ENCODE results near the gene CUBN. TPM values are rescaled to one million over a fixed set of nuclear protein-coding genes. Genes with fewer than 3 reads are reported as not detected.
A peak's percentile ranks its signal among the peaks of the same experiment; 100 is the strongest.

Gene CUBN
- total and polyA plus RNA-seq, 5 donors from 2014 or later: 0.01 to 4.7 (median 0.15) TPM

- no peak for DNase-seq
- no peaks in the 10 kb centered on the region for H3K9me3 ChIP-seq (ENCODE audit: control insufficient read depth in 2 of 2, low read length in 2 of 2)
- peaks cover 4% of the 10 kb centered on the region for H3K27me3 Mint-ChIP-seq
- H3K9me3 Mint-ChIP-seq: no peaks in the 10 kb centered on the region
- peaks cover 44% of the 10 kb centered on the region for H3K36me3 Mint-ChIP-seq
- H3K27ac ChIP-seq (ENCODE audit: insufficient read depth, low read length, poor library complexity, severe bottlenecking): no peak overlapping the region
- no peak overlapping the region for H3K4me3 Mint-ChIP-seq
- peaks cover 6% of the 10 kb centered on the region for H3K36me3 ChIP-seq (ENCODE audit: control insufficient read depth, insufficient read depth, low read length)
- peaks cover 0 to 5% (median 0%) of the 10 kb centered on the region in 4 donors for H3K4me1 Mint-ChIP-seq
- H3K27me3 ChIP-seq (ENCODE audit: control insufficient read depth, insufficient read depth, low read length): no peaks in the 10 kb centered on the region
- H3K4me3 ChIP-seq (ENCODE audit: low read depth, low read length): no peak overlapping the region
- no peaks in the 10 kb centered on the region for H3K4me1 ChIP-seq (ENCODE audit: control insufficient read depth, insufficient read depth, low read length, poor library complexity, severe bottlenecking)
- no peak for ATAC-seq (ENCODE audit: low read depth in 2 of 2)
- no peak overlapping the region for H3K27ac Mint-ChIP-seq
Observed at GRCh38 chr10:17125206-17125893, 4.3 kb downstream of the CUBN start.

DNA sequence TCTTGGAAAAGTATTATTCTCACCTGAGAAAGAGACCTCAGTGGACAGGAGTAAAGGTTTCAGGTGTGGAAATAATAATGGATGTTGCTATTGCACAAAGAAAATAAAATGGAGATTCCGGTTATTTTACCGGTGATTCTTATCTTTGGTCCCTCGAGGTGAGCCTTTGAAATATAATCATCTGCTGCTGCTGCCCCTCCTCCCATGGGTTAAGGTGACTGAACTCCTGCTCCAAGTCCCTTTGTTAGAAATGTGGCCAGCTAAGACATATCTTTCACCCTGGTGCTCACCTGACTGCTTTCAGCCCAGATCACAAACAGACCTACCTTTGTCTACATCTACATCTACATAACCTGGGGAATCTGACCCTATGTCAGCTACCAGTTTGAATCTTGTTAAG is 5.7 kb downstream of the CUBN start:
- no peak for DNase-seq
- Mint-ChIP-seq H3K4me3 (no peak overlapping the region), H3K27me3 (peaks cover 4% of the 10 kb centered on the region), H3K36me3 (peaks cover 51% of the 10 kb centered on the region), H3K4me1 (peaks cover 0 to 5% (median 0%) of the 10 kb centered on the region in 4 donors), H3K27ac (no peak overlapping the region), H3K9me3 (no peaks in the 10 kb centered on the region)
- H3K9me3 ChIP-seq (ENCODE audit: control insufficient read depth in 2 of 2, low read length in 2 of 2): no peaks in the 10 kb centered on the region
- no peak overlapping the region for H3K27ac ChIP-seq (ENCODE audit: insufficient read depth, low read length, poor library complexity, severe bottlenecking)
- ATAC-seq (ENCODE audit: low read depth in 2 of 2): no peak
- H3K4me3 ChIP-seq (ENCODE audit: low read depth, low read length): no peak overlapping the region
- H3K27me3 ChIP-seq (ENCODE audit: control insufficient read depth, insufficient read depth, low read length): no peaks in the 10 kb centered on the region
- no peaks in the 10 kb centered on the region for H3K4me1 ChIP-seq (ENCODE audit: control insufficient read depth, insufficient read depth, low read length, poor library complexity, severe bottlenecking)
- peaks cover 6% of the 10 kb centered on the region for H3K36me3 ChIP-seq (ENCODE audit: control insufficient read depth, insufficient read depth, low read length)

GRCh38 chr10:17122726-17123661 is 6.6 kb downstream of the CUBN start:
- DNase-seq (no peak), ATAC-seq (ENCODE audit: low read depth in 2 of 2) (no peak)
- Mint-ChIP-seq H3K9me3 (no peaks in the 10 kb centered on the region), H3K4me1 (peaks cover 0 to 5% (median 0%) of the 10 kb centered on the region in 4 donors), H3K27ac (peak overlapping the region in 1 of 3 donors; percentile 0), H3K27me3 (peaks cover 4% of the 10 kb centered on the region), H3K4me3 (no peak overlapping the region), H3K36me3 (peaks cover 51% of the 10 kb centered on the region)
- Histone ChIP-seq H3K27ac (ENCODE audit: insufficient read depth, low read length, poor library complexity, severe bottlenecking) (no peak overlapping the region), H3K36me3 (ENCODE audit: control insufficient read depth, insufficient read depth, low read length) (peaks cover 6% of the 10 kb centered on the region), H3K9me3 (ENCODE audit: control insufficient read depth in 2 of 2, low read length in 2 of 2) (no peaks in the 10 kb centered on the region), H3K27me3 (ENCODE audit: control insufficient read depth, insufficient read depth, low read length) (no peaks in the 10 kb centered on the region), H3K4me3 (ENCODE audit: low read depth, low read length) (no peak overlapping the region), H3K4me1 (ENCODE audit: control insufficient read depth, insufficient read depth, low read length, poor library complexity, severe bottlenecking) (no peaks in the 10 kb centered on the region)

- no peaks in the 10 kb centered on the region for H3K4me1 ChIP-seq (ENCODE audit: control insufficient read depth, insufficient read depth, low read length, poor library complexity, severe bottlenecking)
- no peaks in the 10 kb centered on the region for H3K27me3 ChIP-seq (ENCODE audit: control insufficient read depth, insufficient read depth, low read length)
- Mint-ChIP-seq H3K4me1 (peaks cover 0 to 5% (median 0%) of the 10 kb centered on the region in 4 donors), H3K9me3 (no peaks in the 10 kb centered on the region), H3K27me3 (peaks cover 4% of the 10 kb centered on the region), H3K36me3 (peaks cover 48% of the 10 kb centered on the region), H3K4me3 (no peak overlapping the region), H3K27ac (no peak overlapping the region)
- H3K9me3 ChIP-seq (ENCODE audit: control insufficient read depth in 2 of 2, low read length in 2 of 2): no peaks in the 10 kb centered on the region
- H3K36me3 ChIP-seq (ENCODE audit: control insufficient read depth, insufficient read depth, low read length): peaks cover 6% of the 10 kb centered on the region
- DNase-seq: no peak
- H3K27ac ChIP-seq (ENCODE audit: insufficient read depth, low read length, poor library complexity, severe bottlenecking): no peak overlapping the region
- ATAC-seq (ENCODE audit: low read depth in 2 of 2): no peak
- no peak overlapping the region for H3K4me3 ChIP-seq (ENCODE audit: low read depth, low read length)
Observed at GRCh38 chr10:17122052-17122451, 7.6 kb downstream of the CUBN start.

GRCh38 chr10:17120694-17121093 is 8.9 kb downstream of the CUBN start:
- Mint-ChIP-seq H3K36me3 (peaks cover 46% of the 10 kb centered on the region), H3K27ac (no peak overlapping the region)
- no peak for ATAC-seq (ENCODE audit: low read depth in 2 of 2)

GRCh38 chr10:17119845-17120244 is 9.8 kb downstream of the CUBN start:
- no peak overlapping the region for H3K4me3 Mint-ChIP-seq
- no peak overlapping the region for H3K27ac ChIP-seq (ENCODE audit: insufficient read depth, low read length, poor library complexity, severe bottlenecking)
- H3K36me3 ChIP-seq (ENCODE audit: control insufficient read depth, insufficient read depth, low read length): peaks cover 6% of the 10 kb centered on the region
- H3K4me1 Mint-ChIP-seq: peaks cover 0 to 7% (median 2%) of the 10 kb centered on the region in 4 donors
- no peaks in the 10 kb centered on the region for H3K9me3 Mint-ChIP-seq
- ATAC-seq (ENCODE audit: low read depth in 2 of 2) (no peak), DNase-seq (no peak)
- H3K36me3 Mint-ChIP-seq: peaks cover 41% of the 10 kb centered on the region
- no peak overlapping the region for H3K27ac Mint-ChIP-seq
- no peaks in the 10 kb centered on the region for H3K27me3 ChIP-seq (ENCODE audit: control insufficient read depth, insufficient read depth, low read length)
- H3K4me3 ChIP-seq (ENCODE audit: low read depth, low read length): no peak overlapping the region
- H3K9me3 ChIP-seq (ENCODE audit: control insufficient read depth in 2 of 2, low read length in 2 of 2): no peaks in the 10 kb centered on the region
- no peaks in the 10 kb centered on the region for H3K4me1 ChIP-seq (ENCODE audit: control insufficient read depth, insufficient read depth, low read length, poor library complexity, severe bottlenecking)
- peaks cover 4% of the 10 kb centered on the region for H3K27me3 Mint-ChIP-seq

More at GRCh38 chr10:17120694-17121093, 8.9 kb downstream of the CUBN start:
- no peaks in the 10 kb centered on the region for H3K9me3 Mint-ChIP-seq
- Histone ChIP-seq H3K9me3 (ENCODE audit: control insufficient read depth in 2 of 2, low read length in 2 of 2) (no peaks in the 10 kb centered on the region), H3K4me1 (ENCODE audit: control insufficient read depth, insufficient read depth, low read length, poor library complexity, severe bottlenecking) (no peaks in the 10 kb centered on the region), H3K36me3 (ENCODE audit: control insufficient read depth, insufficient read depth, low read length) (peaks cover 6% of the 10 kb centered on the region), H3K4me3 (ENCODE audit: low read depth, low read length) (no peak overlapping the region), H3K27me3 (ENCODE audit: control insufficient read depth, insufficient read depth, low read length) (no peaks in the 10 kb centered on the region), H3K27ac (ENCODE audit: insufficient read depth, low read length, poor library complexity, severe bottlenecking) (no peak overlapping the region)
- no peak overlapping the region for H3K4me3 Mint-ChIP-seq
- H3K27me3 Mint-ChIP-seq: peaks cover 4% of the 10 kb centered on the region
- DNase-seq: no peak
- peaks cover 0 to 5% (median under 1%) of the 10 kb centered on the region in 4 donors for H3K4me1 Mint-ChIP-seq

DNA sequence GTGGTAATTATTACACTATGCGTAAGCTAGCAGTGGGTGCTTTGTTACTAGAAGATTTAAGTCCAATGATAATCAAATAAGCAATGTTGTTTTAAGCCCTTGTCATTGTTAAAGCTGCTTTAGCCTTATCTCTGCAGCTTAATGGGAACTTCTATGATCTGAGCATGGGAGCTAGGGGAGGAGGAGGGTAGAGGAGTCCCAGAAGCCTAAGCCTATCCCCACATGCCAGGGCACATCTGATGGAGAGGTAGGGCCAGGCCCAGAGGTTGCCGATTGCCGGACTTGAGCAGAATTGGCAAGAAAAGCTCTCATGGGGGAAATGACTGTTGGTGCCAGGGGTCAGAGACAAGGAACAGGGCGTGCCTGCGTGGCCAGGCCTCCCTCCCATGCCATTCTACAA is 13.4 kb downstream of the CUBN start:
- Mint-ChIP-seq H3K27me3 (peaks cover 4% of the 10 kb centered on the region), H3K36me3 (peaks cover 36% of the 10 kb centered on the region), H3K4me1 (peaks cover 0 to 7% (median 2%) of the 10 kb centered on the region in 4 donors), H3K4me3 (no peak overlapping the region), H3K9me3 (no peaks in the 10 kb centered on the region), H3K27ac (peak overlapping the region in 1 of 3 donors; percentile 39)
- H3K27ac ChIP-seq (ENCODE audit: insufficient read depth, low read length, poor library complexity, severe bottlenecking): no peak overlapping the region
- H3K4me1 ChIP-seq (ENCODE audit: control insufficient read depth, insufficient read depth, low read length, poor library complexity, severe bottlenecking): no peaks in the 10 kb centered on the region
- H3K27me3 ChIP-seq (ENCODE audit: control insufficient read depth, insufficient read depth, low read length): no peaks in the 10 kb centered on the region
- H3K9me3 ChIP-seq (ENCODE audit: control insufficient read depth in 2 of 2, low read length in 2 of 2): no peaks in the 10 kb centered on the region
- ATAC-seq (ENCODE audit: low read depth in 2 of 2) (no peak), DNase-seq (no peak)
- no peaks in the 10 kb centered on the region for H3K36me3 ChIP-seq (ENCODE audit: control insufficient read depth, insufficient read depth, low read length)
- H3K4me3 ChIP-seq (ENCODE audit: low read depth, low read length): no peak overlapping the region
